Pancreas (tissue), 10 donors: ENCODE data around the gene CIAO2B. TPM values are rescaled to one million over a fixed set of nuclear protein-coding genes. Genes with fewer than 3 reads are reported as not detected.
A peak's percentile ranks its signal among the peaks of the same experiment; 100 is the strongest.

Experiments used
- ATAC-seq, 4 donors: fragments of 200-7000 bp; cut with Tn5 transposase; one replicate each; pipeline versions ENCODE4 v1.8.0 to v1.9.1; 2020; ENCODE audit warnings: mild to moderate bottlenecking in 4 of 4, moderate library complexity in 4 of 4
- DNase-seq, 6 donors: peaks; one replicate each; pipeline ENCODE4 v3.0.0-alpha.2; 2020
- FAIRE-seq: peaks from 2 replicates; lab custom pipeline; 2012; peaks lifted over from hg19 to GRCh38; lab: Jason Lieb, UNC
- H3K27ac ChIP-seq, 4 donors: fragments of 200-600 bp; sonication (generic); 1 replicate in 3 of 4; 2 replicates in 1 of 4; pipeline versions ENCODE4 v1.5.0 to v1.8.0; 2020
- H3K27me3 ChIP-seq, 4 donors: fragments of 200-600 bp; one replicate each; pipeline ENCODE4 v1.8.0; 2021
- H3K36me3 ChIP-seq, 3 donors: fragments of 200-600 bp; sonication (generic) in 1 of 3; one replicate each; pipeline versions ENCODE4 v1.5.0 to v1.8.0; 2020 to 2021
- H3K4me1 ChIP-seq, 3 donors: fragments of 200-600 bp; one replicate each; pipeline ENCODE4 v1.8.0; 2021
- H3K4me3 ChIP-seq, 4 donors: fragments of 200-600 bp; sonication (generic) in 2 of 4; one replicate each; pipeline versions ENCODE4 v1.5.0 to v1.8.0; 2020 to 2021
- H3K9me3 ChIP-seq, 4 donors: fragments of 200-600 bp; one replicate each; pipeline ENCODE4 v1.8.0; 2021
- CTCF ChIP-seq, 4 donors: fragments of 200-600 bp; sonication (generic) in 3 of 4; IDR thresholded peaks; one replicate each; pipeline versions ENCODE4 v1.5.0 to v1.8.0; 2021; ENCODE audit warnings: antibody characterized with exemption in 4 of 4
- WGBS, 2 donors: extraction: QIAGEN DNeasy Blood & Tissue Kit; methylation state at CpG; one replicate each; pipeline ENCODE4 v1.1.7; 2013; 5-methylcytosine and 5-hydroxymethylcytosine counted together
- intact Hi-C, 3 donors: fragments of 100-400 bp; cut with DNase I; formaldehyde crosslinking; loops; one replicate each; pipeline versions ENCODE4 v1.11.1 to v1.14.2; 2022
- polyA plus RNA-seq, 2 donors: library from polyadenylated mRNA; stranded (reverse); fragments of 200-250 nt; gene quantifications; one replicate each; pipeline ENCODE4 v1.2.3, GENCODE V29; 2013
- total RNA-seq, 6 donors: library from RNA; stranded (reverse); fragmentation: NEBNext Ultra II Directional in 4 of 6; extraction: Animal tissue kit (Norgen Biotek cat#: 25700) in 4 of 6; gene quantifications; one replicate each; pipeline versions ENCODE4 v1.2.1 to v1.2.4, GENCODE V29; 2021 to 2023
- donor health status: healthy with polysubstance abuse.
- donor health status: DM: no; HTN: no; CAD: no; lungs with moderate emphysema.
- donor health status: DM: no; HTN: no; CAD: no.
- donor health status: control.
- donor health status: control.
- donor health status: Bipolar disorder and iron deficiency.
- donor health status: DM: yes; HTN: yes; CAD: no.
- donor health status: DM: no; HTN: no; CAD: no.
- donor health status: DM: no; HTN: no; CAD: no.
- donor health status: DM: yes; HTN: yes; CAD: no.

Gene CIAO2B
- total and polyA plus RNA-seq, 8 donors: 14.8 to 86.9 (median 26.3) TPM

- Histone ChIP-seq H3K36me3 (no peaks in the 10 kb centered on the region), H3K9me3 (no peaks in the 10 kb centered on the region), H3K27ac (no peak overlapping the region), H3K27me3 (no peaks in the 10 kb centered on the region), H3K4me3 (no peak overlapping the region), H3K4me1 (no peaks in the 10 kb centered on the region)
- 78 to 81% methylated on average over 3 of the region's 3 CpGs for WGBS, 2 donors
- intact Hi-C loops: no loop called here
- ATAC-seq: peak in 2 of 4 donors; percentile 8 to 40
- no peak for TF ChIP-seq CTCF (IDR thresholded peaks at IDR 0.05)
- DNase-seq: peak in 1 of 6 donors; percentile 25
- FAIRE-seq: no peak
Observed at GRCh38 chr16:66926961-66927436, 7.2 kb downstream of the CIAO2B start.

GRCh38 chr16:66926171-66926947 is 7.8 kb downstream of the CIAO2B start:
- Histone ChIP-seq H3K36me3 (no peaks in the 10 kb centered on the region), H3K27ac (no peak overlapping the region), H3K27me3 (no peaks in the 10 kb centered on the region), H3K4me1 (no peaks in the 10 kb centered on the region), H3K9me3 (no peaks in the 10 kb centered on the region), H3K4me3 (no peak overlapping the region)
- ATAC-seq: peak; percentile 12 to 67 (median 18)
- 30 to 34% methylated on average over 5 of the region's 5 CpGs for WGBS, 2 donors
- no peak for FAIRE-seq
- TF ChIP-seq CTCF (IDR thresholded peaks at IDR 0.05): no peak
- intact Hi-C loops: no loop called here
- peak in 1 of 6 donors; percentile 52 for DNase-seq

- WGBS, 2 donors: 16 to 17% methylated on average over 34 to 42 of the region's 42 CpGs
- FAIRE-seq (no peak), ATAC-seq (peak in 3 of 4 donors; percentile 14 to 41 (median 33)), DNase-seq (peak in 1 of 6 donors; percentile 75)
- H3K4me1 ChIP-seq: no peaks in the 10 kb centered on the region
- no peaks in the 10 kb centered on the region for H3K9me3 ChIP-seq
- TF ChIP-seq CTCF (IDR thresholded peaks at IDR 0.05): no peak
- intact Hi-C loops: no loop called here
- H3K4me3 ChIP-seq: peak within 1 kb of the TSS in 2 of 4 donors; percentile 4 to 38
- H3K27me3 ChIP-seq: no peaks in the 10 kb centered on the region
- H3K27ac ChIP-seq: no peak within 1 kb of the TSS
- H3K36me3 ChIP-seq: no peaks in the 10 kb centered on the region
Observed at GRCh38 chr16:66925322-66925840, 8.8 kb downstream of the CIAO2B start, which contains the start of gene RRAD. Gene RRAD, minus strand, starts transcription at chr16:66925535. Its CDS starts 356 bp downstream, at chr16:66925179.

GRCh38 chr16:66924527-66925321 is 9.5 kb downstream of the CIAO2B start:
- DNase-seq: peak in 2 of 6 donors; percentile 59 to 74
- H3K27me3 ChIP-seq: no peaks in the 10 kb centered on the region
- H3K4me3 ChIP-seq: peak overlapping the region in 2 of 4 donors; percentile 4 to 38
- H3K9me3 ChIP-seq: no peaks in the 10 kb centered on the region
- no peaks in the 10 kb centered on the region for H3K4me1 ChIP-seq
- no peaks in the 10 kb centered on the region for H3K36me3 ChIP-seq
- peak; percentile 49 to 75 (median 57) for ATAC-seq
- WGBS, 2 donors: 9% methylated on average over 61 to 72 of the region's 72 CpGs
- no peak for TF ChIP-seq CTCF (IDR thresholded peaks at IDR 0.05)
- H3K27ac ChIP-seq: no peak overlapping the region
- FAIRE-seq: no peak
- intact Hi-C loops: no loop called here
